ENCODE measurements around the gene CDS2.

DNA sequence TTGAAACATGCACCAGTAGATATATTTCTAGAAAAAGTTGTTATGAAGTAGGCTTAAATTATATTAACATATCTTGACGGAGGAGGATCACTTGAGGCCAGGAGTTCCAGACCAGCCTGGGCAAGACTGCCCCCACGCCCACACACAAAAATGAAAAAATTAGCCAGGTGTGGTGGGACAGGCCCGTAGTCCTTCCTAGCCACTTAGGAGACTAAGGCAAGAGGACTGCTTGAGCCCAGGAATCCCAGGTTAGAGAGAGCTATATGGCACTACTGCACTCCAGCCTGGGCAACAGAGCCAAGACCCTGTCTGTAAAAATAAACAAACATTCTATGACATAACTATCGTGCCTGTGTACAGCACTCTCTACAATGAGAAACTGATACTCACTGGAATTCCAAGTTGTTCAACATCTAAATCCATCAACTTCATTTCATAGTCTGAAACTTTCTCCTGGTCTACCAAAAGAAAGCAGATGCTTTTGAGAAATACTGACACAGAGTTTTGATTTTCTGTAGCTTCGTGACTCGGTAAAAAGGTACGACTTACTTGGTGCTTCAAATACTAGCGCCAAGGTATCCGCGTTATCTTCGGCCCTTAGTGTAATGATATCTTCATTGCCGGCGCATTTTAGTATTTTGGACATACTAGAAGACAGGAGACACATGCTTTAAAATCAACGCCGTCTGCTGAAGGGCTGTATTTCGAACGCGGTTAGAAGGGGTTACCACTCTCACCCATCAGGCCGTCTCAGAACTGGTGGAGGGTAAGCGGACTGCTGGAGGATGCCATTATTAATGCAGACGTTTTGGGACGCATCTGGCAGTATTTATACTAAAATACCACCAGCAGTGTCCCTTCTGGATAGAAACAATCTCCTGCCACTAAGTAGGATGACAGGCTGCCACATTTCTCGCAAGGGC, 8.3 kb upstream of the CDS2 start:
- no peak for TF ChIP-seq TCF7 (IDR thresholded peaks at IDR 0.05; ENCODE audit: low read depth)
- no peak for TF ChIP-seq NKX3-1 (CRISPR knock-in tag; IDR thresholded peaks at IDR 0.05)
- no peak for TF ChIP-seq PHB2 (IDR thresholded peaks at IDR 0.05; ENCODE audit: partially characterized antibody)
- no peak for TF ChIP-seq RAD21 (CRISPR knock-in tag; IDR thresholded peaks at IDR 0.05)
- TF ChIP-seq POLR2AphosphoS5 (IDR thresholded peaks at IDR 0.05; ENCODE audit: low read depth, low read length): no peak
- TF ChIP-seq SIN3A (IDR thresholded peaks at IDR 0.05; ENCODE audit: borderline replicate concordance, low read depth, low read length): no peak
- TF ChIP-seq, protein P1, sequence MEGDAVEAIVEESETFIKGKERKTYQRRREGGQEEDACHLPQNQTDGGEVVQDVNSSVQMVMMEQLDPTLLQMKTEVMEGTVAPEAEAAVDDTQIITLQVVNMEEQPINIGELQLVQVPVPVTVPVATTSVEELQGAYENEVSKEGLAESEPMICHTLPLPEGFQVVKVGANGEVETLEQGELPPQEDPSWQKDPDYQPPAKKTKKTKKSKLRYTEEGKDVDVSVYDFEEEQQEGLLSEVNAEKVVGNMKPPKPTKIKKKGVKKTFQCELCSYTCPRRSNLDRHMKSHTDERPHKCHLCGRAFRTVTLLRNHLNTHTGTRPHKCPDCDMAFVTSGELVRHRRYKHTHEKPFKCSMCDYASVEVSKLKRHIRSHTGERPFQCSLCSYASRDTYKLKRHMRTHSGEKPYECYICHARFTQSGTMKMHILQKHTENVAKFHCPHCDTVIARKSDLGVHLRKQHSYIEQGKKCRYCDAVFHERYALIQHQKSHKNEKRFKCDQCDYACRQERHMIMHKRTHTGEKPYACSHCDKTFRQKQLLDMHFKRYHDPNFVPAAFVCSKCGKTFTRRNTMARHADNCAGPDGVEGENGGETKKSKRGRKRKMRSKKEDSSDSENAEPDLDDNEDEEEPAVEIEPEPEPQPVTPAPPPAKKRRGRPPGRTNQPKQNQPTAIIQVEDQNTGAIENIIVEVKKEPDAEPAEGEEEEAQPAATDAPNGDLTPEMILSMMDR (CRISPR knock-in tag; IDR thresholded peaks at IDR 0.05): no peak
- no peak for TF ChIP-seq CAMTA2 (CRISPR knock-in tag; IDR thresholded peaks at IDR 0.05; ENCODE audit: borderline replicate concordance)
- no peak for TF ChIP-seq POLR2A (IDR thresholded peaks at IDR 0.05; ENCODE audit: insufficient read depth in 1 of 2, low read depth in 2 of 2, low read length in 2 of 2)

Data from HepG2 (cell line).